Hepatic stellate cell (primary cell): Measurements from ENCODE around the gene ABCA4.
A peak's percentile ranks its signal among the peaks of the same experiment; 100 is the strongest.
"Not testable (repeated sequence)": the region's sequence is repeated elsewhere in the genome, so short reads cannot be mapped to it uniquely, and the experiment has no call there.

Experiments
- DNase-seq: peaks from one replicate; pipeline ENCODE4 v3.0.0; 2011; ENCODE audit warnings: low spot score

ABCA4 gene

GRCh38 chr1:93979040-93979717, 141.8 kb downstream of the ABCA4 start:
- no peak for DNase-seq

- DNase-seq: peak; percentile 70
These were observed 143.4 kb downstream of the ABCA4 start for GRCh38 chr1:93977598-93977945.

- DNase-seq: no peak
These were observed 144.0 kb downstream of the ABCA4 start for GRCh38 chr1:93976711-93977597.

GRCh38 chr1:93976291-93976690, 144.7 kb downstream of the ABCA4 start:
- no peak for DNase-seq

- DNase-seq: no peak
These were observed 148.6 kb downstream of the ABCA4 start for GRCh38 chr1:93972341-93972740.

- no peak for DNase-seq
These were observed 151.1 kb downstream of the ABCA4 start for GRCh38 chr1:93969887-93970286.

- no peak for DNase-seq
These were observed 151.6 kb downstream of the ABCA4 start for GRCh38 chr1:93969371-93969770.

- no peak for DNase-seq
These were observed 153.6 kb downstream of the ABCA4 start for GRCh38 chr1:93967306-93967705.

- DNase-seq: no peak
These were observed 155.1 kb downstream of the ABCA4 start for GRCh38 chr1:93965888-93966287.

GRCh38 chr1:93965256-93965655, 155.7 kb downstream of the ABCA4 start:
- DNase-seq: no peak

- no peak for DNase-seq
These were observed 156.2 kb downstream of the ABCA4 start for GRCh38 chr1:93964777-93965200.

GRCh38 chr1:93964096-93964776, 156.7 kb downstream of the ABCA4 start:
- no peak for DNase-seq

GRCh38 chr1:93963585-93963984, 157.4 kb downstream of the ABCA4 start:
- no peak for DNase-seq

- DNase-seq: no peak
These were observed 159.0 kb downstream of the ABCA4 start for GRCh38 chr1:93961906-93962305.

- DNase-seq: no peak
These were observed 159.5 kb downstream of the ABCA4 start for GRCh38 chr1:93961443-93961842.

GRCh38 chr1:93960641-93961147, 160.3 kb downstream of the ABCA4 start:
- DNase-seq: no peak

- DNase-seq: no peak
These were observed 161.5 kb downstream of the ABCA4 start for GRCh38 chr1:93959413-93959812.

GRCh38 chr1:93958726-93959100, 162.2 kb downstream of the ABCA4 start:
- no peak for DNase-seq

- DNase-seq: no peak
These were observed 162.8 kb downstream of the ABCA4 start for GRCh38 chr1:93958032-93958725.

- no peak for DNase-seq
These were observed 165.2 kb downstream of the ABCA4 start for GRCh38 chr1:93955765-93956164.

- DNase-seq: not testable (repeated sequence)
These were observed 173.8 kb downstream of the ABCA4 start for GRCh38 chr1:93947002-93947686.
